Esophagus muscularis mucosa (tissue), 4 donors: ENCODE measurements around the gene CHKA.

ENCODE experiments used
- CTCF ChIP-seq, 3 experiments: fragments of 200-600 bp in 2 of 3; fragments of 450-650 bp in 1 of 3; sonication (generic) in 2 of 3; IDR thresholded peaks; one replicate each; pipeline ENCODE4 v1.5.1; 2017 to 2019; ENCODE audit warnings: antibody characterized with exemption in 3 of 3, mild to moderate bottlenecking in 2 of 3, moderate library complexity in 1 of 3
- EP300 ChIP-seq: sonication (generic); formaldehyde crosslinking; IDR thresholded peaks from one replicate; pipeline ENCODE4 v1.6.1; 2017; ENCODE audit warnings: antibody characterized with exemption
- POLR2A ChIP-seq: fragments of 450-650 bp; IDR thresholded peaks from one replicate; pipeline ENCODE4 v1.6.1; 2017; ENCODE audit warnings: antibody characterized with exemption, moderate library complexity, mild to moderate bottlenecking, low read depth

- TF ChIP-seq CTCF (IDR thresholded peaks at IDR 0.05) = no peak
- no peak for TF ChIP-seq POLR2A
- no peak for TF ChIP-seq EP300
Measured at GRCh38 chr11:68036141-68036716, 85.0 kb downstream of the CHKA start.
